Caco-2 (cell line): ENCODE measurements around the gene DGKB. TPM values are rescaled to one million over a fixed set of nuclear protein-coding genes. Genes with fewer than 3 reads are reported as not detected.

Experiments
- BruUV-seq: library from RNA; stranded (reverse); fragments of 400-500 nt; replicated peaks from 2 replicates; lab custom pipeline; 2021; lab: Mats Ljungman, UMichigan
- CTCF ChIA-PET: fragments of 300-600 bp; sonication (Branson Sonifier 250); formaldehyde crosslinking; loops from one replicate; lab custom pipeline; 2022; ENCODE audit warnings: antibody characterized with exemption; lab: Charles Lee
- POLR2A ChIA-PET: fragments of 300-600 bp; sonication (Branson Sonifier 250); formaldehyde crosslinking; loops from one replicate; lab custom pipeline; 2022; ENCODE audit warnings: antibody characterized with exemption; lab: Charles Lee
- DNase-seq, 2 experiments: peaks; one replicate each; pipeline versions ENCODE4 v3.0.0 to v3.0.0-alpha.2; 2020 to 2022
- H3K27me3 ChIP-seq: replicated peaks from 2 replicates; pipeline ENCODE4 v1.6.0; 2011; ENCODE audit warnings: low read length; ENCODE audit not compliant: control insufficient read depth, insufficient read depth
- H3K36me3 ChIP-seq: 2 replicates; pipeline ENCODE4 v1.5.1; 2011; ENCODE audit warnings: low read length; ENCODE audit not compliant: control insufficient read depth, insufficient read depth
- H3K4me1 ChIP-seq: fragments of 250-450 bp; sonication (Bioruptor Pico); 2 replicates; pipeline ENCODE4 v1.5.1; 2020; ENCODE audit warnings: mild to moderate bottlenecking
- H3K4me3 ChIP-seq: 2 replicates; pipeline ENCODE4 v1.5.1; 2011; ENCODE audit warnings: low read depth, mild to moderate bottlenecking, control low read depth, low read length
- H3K9me3 ChIP-seq: fragments of 250-450 bp; sonication (Bioruptor Pico); 2 replicates; pipeline ENCODE4 v1.5.1; 2020; ENCODE audit warnings: mild to moderate bottlenecking, moderate library complexity
- H3K27ac Mint-ChIP-seq: one replicate; pipeline ENCODE4 v1.8.0; 2022; ENCODE audit warnings: mixed read lengths; ENCODE audit not compliant: unreplicated experiment
- H3K27me3 Mint-ChIP-seq: one replicate; pipeline ENCODE4 v1.8.0; 2022; ENCODE audit warnings: mixed read lengths; ENCODE audit not compliant: insufficient read depth, unreplicated experiment
- H3K36me3 Mint-ChIP-seq: one replicate; pipeline ENCODE4 v1.8.0; 2022; ENCODE audit warnings: mild to moderate bottlenecking, mixed read lengths; ENCODE audit not compliant: insufficient read depth, unreplicated experiment
- H3K4me1 Mint-ChIP-seq: one replicate; pipeline ENCODE4 v1.8.0; 2022; ENCODE audit warnings: low read depth, mixed read lengths; ENCODE audit not compliant: unreplicated experiment
- H3K4me3 Mint-ChIP-seq: one replicate; pipeline ENCODE4 v1.8.0; 2022; ENCODE audit warnings: mild to moderate bottlenecking, moderate library complexity, mixed read lengths; ENCODE audit not compliant: unreplicated experiment
- H3K9me3 Mint-ChIP-seq: one replicate; pipeline ENCODE4 v1.8.0; 2022; ENCODE audit warnings: mixed read lengths; ENCODE audit not compliant: unreplicated experiment
- CTCF ChIP-seq, 2 experiments: fragments of 200-600 bp in 1 of 2; IDR thresholded peaks; 1 replicate in 1 of 2; 2 replicates in 1 of 2; pipeline versions ENCODE4 v1.5.1 to v1.8.0; 2011 to 2022; ENCODE audit warnings: antibody characterized with exemption in 1 of 2, control low read depth in 1 of 2, inconsistent platforms in 1 of 2, low read depth in 1 of 2, low read length in 1 of 2, mild to moderate bottlenecking in 1 of 2, moderate library complexity in 1 of 2; ENCODE audit not compliant: insufficient read depth in 1 of 2, severe bottlenecking in 1 of 2, unreplicated experiment in 1 of 2
- intact Hi-C: fragments of 100-400 bp; cut with micrococcal nuclease; formaldehyde crosslinking; loops from one replicate; pipeline ENCODE4 v1.10.0; 2022; ENCODE audit not compliant: unreplicated experiment
- total RNA-seq: library from RNA; stranded (reverse); gene quantifications from 2 replicates; pipeline ENCODE4 v1.2.3, GENCODE V29; 2022

The DGKB gene
- total RNA-seq, 1 experiment from 2014 or later, result 0.39 TPM

- BruUV-seq, result no TSS peak
- no peak overlapping the region for H3K4me3 ChIP-seq
- Mint-ChIP-seq H3K27ac (no peak overlapping the region), H3K4me1 (no peaks in the 10 kb centered on the region), H3K27me3 (no peaks in the 10 kb centered on the region), H3K4me3 (no peak overlapping the region), H3K9me3 (no peaks in the 10 kb centered on the region), H3K36me3 (no peaks in the 10 kb centered on the region)
- H3K9me3 ChIP-seq, result no peaks in the 10 kb centered on the region
- CTCF ChIA-PET, result no interaction called here
- no peak for TF ChIP-seq CTCF (IDR thresholded peaks at IDR 0.05; ENCODE audit: insufficient read depth in 1 of 2, low read depth in 1 of 2, low read length in 1 of 2, severe bottlenecking in 1 of 2, unreplicated experiment in 1 of 2)
- H3K36me3 ChIP-seq, result no peaks in the 10 kb centered on the region
- intact Hi-C loops, result no loop called here
- DNase-seq, result no peak
- no peaks in the 10 kb centered on the region for H3K27me3 ChIP-seq
- POLR2A ChIA-PET, result no interaction called here
- 0 out of 2 replicates have a peak, but pooled peaks cover 3% of the 10 kb centered on the region for H3K4me1 ChIP-seq
Measured at GRCh38 chr7:14340393-14341074, 562.0 kb downstream of the DGKB start.

GRCh38 chr7:14339861-14340260 lies 562.7 kb downstream of the DGKB start:
- no peaks in the 10 kb centered on the region for H3K27me3 Mint-ChIP-seq
- H3K27ac Mint-ChIP-seq, result no peak overlapping the region
- no peaks in the 10 kb centered on the region for H3K4me1 Mint-ChIP-seq
- intact Hi-C loops, result no loop called here
- no peaks in the 10 kb centered on the region for H3K9me3 Mint-ChIP-seq
- TF ChIP-seq CTCF (IDR thresholded peaks at IDR 0.05; ENCODE audit: insufficient read depth in 1 of 2, low read depth in 1 of 2, low read length in 1 of 2, severe bottlenecking in 1 of 2, unreplicated experiment in 1 of 2), result no peak
- CTCF ChIA-PET, result no interaction called here
- no peak overlapping the region for H3K4me3 Mint-ChIP-seq
- Histone ChIP-seq H3K27me3 (no peaks in the 10 kb centered on the region), H3K4me3 (no peak overlapping the region), H3K4me1 (0 out of 2 replicates have a peak, but pooled peaks cover 3% of the 10 kb centered on the region), H3K9me3 (no peaks in the 10 kb centered on the region), H3K36me3 (no peaks in the 10 kb centered on the region)
- no peaks in the 10 kb centered on the region for H3K36me3 Mint-ChIP-seq
- DNase-seq, result no peak
- POLR2A ChIA-PET, result no interaction called here
- no TSS peak for BruUV-seq

GRCh38 chr7:14336256-14336655 lies 566.3 kb downstream of the DGKB start:
- Histone ChIP-seq H3K4me1 (0 out of 2 replicates have a peak, but pooled peaks cover 3% of the 10 kb centered on the region), H3K36me3 (no peaks in the 10 kb centered on the region), H3K4me3 (no peak overlapping the region), H3K9me3 (no peaks in the 10 kb centered on the region), H3K27me3 (no peaks in the 10 kb centered on the region)
- DNase-seq, result no peak
- no TSS peak for BruUV-seq
- Mint-ChIP-seq H3K27ac (no peak overlapping the region), H3K36me3 (no peaks in the 10 kb centered on the region), H3K27me3 (no peaks in the 10 kb centered on the region), H3K9me3 (no peaks in the 10 kb centered on the region), H3K4me1 (no peaks in the 10 kb centered on the region), H3K4me3 (no peak overlapping the region)
- POLR2A ChIA-PET, result no interaction called here
- CTCF ChIA-PET, result no interaction called here
- TF ChIP-seq CTCF (IDR thresholded peaks at IDR 0.05; ENCODE audit: insufficient read depth in 1 of 2, low read depth in 1 of 2, low read length in 1 of 2, severe bottlenecking in 1 of 2, unreplicated experiment in 1 of 2), result no peak
- intact Hi-C loops, result no loop called here
